ENCODE measurements around the gene PTGFRN.

Gene PTGFRN

DNA sequence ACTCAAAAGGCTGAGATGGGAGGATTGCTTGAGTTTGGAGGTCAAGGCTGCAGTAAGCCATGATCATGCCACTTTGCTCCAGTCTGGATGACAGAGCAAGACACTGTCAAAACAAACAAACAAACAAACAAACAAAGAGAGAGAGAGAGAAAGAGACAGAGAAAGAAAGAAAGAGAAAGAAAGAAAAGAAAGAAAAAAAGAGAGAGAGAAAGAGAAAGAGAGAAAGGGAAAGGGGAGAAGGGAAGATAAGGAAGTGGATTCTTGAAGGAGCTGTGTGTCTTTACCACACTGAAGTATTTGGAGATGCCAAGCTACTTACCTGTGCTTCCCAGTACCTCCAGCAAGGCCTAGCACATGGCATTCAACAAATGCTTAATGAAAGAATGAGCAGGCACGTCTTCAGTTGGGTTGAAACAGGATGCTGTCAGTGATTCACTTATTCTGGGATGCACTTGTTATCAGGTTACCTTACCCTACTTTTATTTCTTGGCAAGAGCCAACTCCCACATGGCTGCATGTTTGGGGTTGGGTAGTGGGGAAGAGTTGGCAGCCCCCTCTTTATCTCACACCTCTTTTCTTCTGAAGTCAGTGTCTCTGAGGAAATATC, 120.7 kb downstream of the PTGFRN start:
- TF ChIP-seq CTCF (IDR thresholded peaks at IDR 0.05; ENCODE audit: unreplicated experiment in 3 of 3), result no peak
- Mint-ChIP-seq H3K36me3 (ENCODE audit: low read depth) (peaks cover 7% of the 10 kb centered on the region), H3K27me3 (ENCODE audit: low read depth) (no peaks in the 10 kb centered on the region), H3K4me3 (no peak overlapping the region), H3K9me3 (no peaks in the 10 kb centered on the region), H3K4me1 (peaks cover 45% of the 10 kb centered on the region), H3K27ac (no peak overlapping the region)

GRCh38 chr1:117032266-117032665, 122.5 kb downstream of the PTGFRN start:
- Mint-ChIP-seq H3K4me1 (peaks cover 57% of the 10 kb centered on the region), H3K9me3 (no peaks in the 10 kb centered on the region), H3K27me3 (ENCODE audit: low read depth) (no peaks in the 10 kb centered on the region), H3K36me3 (ENCODE audit: low read depth) (no peaks in the 10 kb centered on the region), H3K27ac (peak overlapping the region in 1 of 3 experiments; percentile 63), H3K4me3 (no peak overlapping the region)
- no peak for TF ChIP-seq CTCF (IDR thresholded peaks at IDR 0.05; ENCODE audit: unreplicated experiment in 3 of 3)

GRCh38 chr1:117032681-117033539, 123.2 kb downstream of the PTGFRN start:
- peaks cover 59% of the 10 kb centered on the region for H3K4me1 Mint-ChIP-seq
- H3K27ac Mint-ChIP-seq, result peak overlapping the region; percentile 26 to 64 (median 63)
- H3K9me3 Mint-ChIP-seq, result no peaks in the 10 kb centered on the region
- no peak overlapping the region for H3K4me3 Mint-ChIP-seq
- H3K27me3 Mint-ChIP-seq (ENCODE audit: low read depth), result no peaks in the 10 kb centered on the region
- H3K36me3 Mint-ChIP-seq (ENCODE audit: low read depth), result no peaks in the 10 kb centered on the region
- TF ChIP-seq CTCF (IDR thresholded peaks at IDR 0.05; ENCODE audit: unreplicated experiment in 3 of 3), result no peak

GRCh38 chr1:117033772-117034171, 124.1 kb downstream of the PTGFRN start:
- Mint-ChIP-seq H3K4me1 (peaks cover 59% of the 10 kb centered on the region), H3K27me3 (ENCODE audit: low read depth) (no peaks in the 10 kb centered on the region), H3K4me3 (no peak overlapping the region), H3K36me3 (ENCODE audit: low read depth) (no peaks in the 10 kb centered on the region), H3K9me3 (no peaks in the 10 kb centered on the region), H3K27ac (peak overlapping the region; percentile 26 to 64 (median 63))
- TF ChIP-seq CTCF (IDR thresholded peaks at IDR 0.05; ENCODE audit: unreplicated experiment in 3 of 3), result no peak

- Mint-ChIP-seq H3K27me3 (ENCODE audit: low read depth) (no peaks in the 10 kb centered on the region), H3K4me3 (no peak overlapping the region), H3K36me3 (ENCODE audit: low read depth) (no peaks in the 10 kb centered on the region), H3K27ac (peak overlapping the region in 1 of 3 experiments; percentile 91), H3K4me1 (peaks cover 59% of the 10 kb centered on the region), H3K9me3 (no peaks in the 10 kb centered on the region)
- TF ChIP-seq CTCF (IDR thresholded peaks at IDR 0.05; ENCODE audit: unreplicated experiment in 3 of 3), result no peak
These were observed 125.1 kb downstream of the PTGFRN start for GRCh38 chr1:117034791-117035290.
